HG02610 (cell line): ENCODE data around the gene PTRH2.
"Not testable (repeated sequence)": the region's sequence is repeated elsewhere in the genome, so short reads cannot be mapped to it uniquely, and the experiment has no call there.

Experiments used
- ATAC-seq: cut with Tn5 transposase; IDR thresholded peaks from one replicate; pipeline ENCODE4 v1.9.1; 2021; ENCODE audit warnings: mild to moderate bottlenecking, moderate library complexity; ENCODE audit not compliant: unreplicated experiment

PTRH2 gene

DNA sequence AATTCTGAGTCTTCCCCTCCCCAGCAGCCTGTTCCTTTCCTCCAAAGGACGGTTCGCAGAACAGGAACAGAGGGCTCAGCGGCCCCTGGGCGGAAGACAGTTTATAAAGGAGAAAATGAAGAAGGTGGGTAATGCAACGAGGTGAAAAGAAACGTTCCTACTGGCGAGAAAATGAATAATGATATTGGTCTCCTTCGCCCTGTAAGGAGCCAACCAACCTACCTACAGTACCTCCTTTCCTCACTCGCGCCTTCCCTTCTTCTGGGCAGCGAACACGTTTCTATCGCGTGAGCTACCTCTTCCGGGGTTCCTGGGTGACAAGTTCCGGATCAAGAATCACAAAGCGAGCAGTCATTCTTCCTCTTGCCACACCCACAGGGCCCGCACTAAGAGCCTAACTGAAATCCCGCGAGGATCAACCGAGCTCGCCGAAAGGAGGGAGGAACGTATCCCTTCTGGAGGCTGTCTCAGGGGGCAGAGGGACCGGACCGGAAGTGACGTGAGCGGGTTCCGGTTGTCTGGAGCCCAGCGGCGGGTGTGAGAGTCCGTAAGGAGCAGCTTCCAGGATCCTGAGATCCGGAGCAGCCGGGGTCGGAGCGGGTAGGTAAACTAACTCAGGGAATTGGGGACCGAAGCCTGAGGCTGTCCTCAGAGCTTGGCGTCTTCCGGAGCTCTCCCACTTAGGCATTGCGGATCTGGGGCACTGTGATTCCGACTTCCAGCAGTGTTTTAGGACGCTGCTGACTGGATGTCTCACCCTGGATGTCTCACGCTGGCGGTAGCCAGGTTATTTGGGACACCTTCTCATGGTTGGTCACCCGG is at the start of gene PTRH2, which contains the start of gene VMP1:
Gene PTRH2 (minus strand): TSS at position 282 of the 822 bp plus-strand sequence. CDS start 9,452 bp downstream, outside the sequence.
Gene VMP1 (plus strand): TSS at position 506 of the 822 bp plus-strand sequence. CDS start 23,793 bp downstream, outside the sequence.
- ATAC-seq, result peak; percentile 97

DNA sequence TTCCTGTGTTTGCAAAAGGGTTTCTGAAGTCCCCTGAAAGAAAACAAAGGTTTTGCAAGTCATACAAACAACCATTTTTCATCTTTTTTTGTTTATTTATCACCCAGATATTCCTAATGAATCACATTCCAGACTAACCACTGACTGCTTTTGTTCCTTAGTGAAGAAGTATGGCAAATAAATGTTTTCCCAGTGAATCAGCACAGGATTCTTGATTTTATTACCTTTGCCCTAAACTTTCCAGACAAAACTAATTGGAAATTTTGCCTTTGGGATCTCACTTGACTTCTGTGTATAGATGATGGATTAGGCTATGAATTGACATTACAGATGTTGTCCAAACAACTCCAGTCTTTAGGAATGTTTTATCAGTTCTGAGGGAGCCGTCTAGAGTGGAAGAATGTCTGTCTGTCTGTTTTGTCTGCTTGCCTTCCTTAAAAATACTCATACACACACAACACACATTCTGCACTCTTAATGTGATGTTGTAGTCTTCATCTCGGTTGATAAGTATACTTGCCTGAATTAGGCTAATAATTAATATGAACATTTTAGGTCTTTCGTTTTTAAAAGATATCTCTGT is 49.1 kb upstream of the PTRH2 start:
- ATAC-seq, result no peak

DNA sequence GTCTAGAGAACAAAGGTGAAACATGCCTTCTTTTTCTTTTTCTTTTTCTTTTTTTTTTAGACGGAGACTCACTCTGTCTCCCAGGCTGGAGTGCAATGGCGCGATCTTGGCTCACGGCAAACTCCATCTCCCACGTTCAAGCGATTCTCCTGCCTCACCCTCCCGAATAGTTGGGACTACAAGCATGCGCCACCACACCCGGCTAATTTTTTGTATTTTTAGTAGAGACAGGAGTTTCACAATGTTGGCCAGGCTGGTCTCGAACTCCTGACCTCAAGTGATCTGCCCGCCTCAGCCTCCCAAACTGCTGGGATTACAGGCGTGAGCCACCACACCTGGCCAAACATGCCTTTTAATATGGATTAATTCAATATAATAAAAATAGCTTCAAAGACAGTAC is 47.8 kb upstream of the PTRH2 start:
- ATAC-seq, result not testable (repeated sequence)

DNA sequence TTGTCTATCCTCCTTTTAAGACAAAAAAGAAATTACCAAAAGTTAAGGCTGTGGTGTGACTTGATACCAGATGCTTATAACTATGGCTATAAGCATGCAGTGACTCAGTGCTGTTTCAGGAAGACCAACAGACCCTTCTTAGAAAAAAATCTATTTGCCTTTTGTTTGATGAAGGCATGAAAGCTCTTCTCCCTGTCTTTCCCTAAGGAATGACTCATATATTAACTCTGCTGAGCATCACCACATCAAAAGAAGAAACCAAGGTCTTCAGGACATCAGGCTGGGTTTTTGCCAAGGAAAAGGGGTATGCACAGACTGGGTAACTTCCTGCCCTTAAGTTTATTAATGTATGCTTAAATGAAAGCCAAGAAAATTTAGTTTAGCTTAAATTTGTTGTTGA is 47.3 kb upstream of the PTRH2 start:
- ATAC-seq, result no peak

DNA sequence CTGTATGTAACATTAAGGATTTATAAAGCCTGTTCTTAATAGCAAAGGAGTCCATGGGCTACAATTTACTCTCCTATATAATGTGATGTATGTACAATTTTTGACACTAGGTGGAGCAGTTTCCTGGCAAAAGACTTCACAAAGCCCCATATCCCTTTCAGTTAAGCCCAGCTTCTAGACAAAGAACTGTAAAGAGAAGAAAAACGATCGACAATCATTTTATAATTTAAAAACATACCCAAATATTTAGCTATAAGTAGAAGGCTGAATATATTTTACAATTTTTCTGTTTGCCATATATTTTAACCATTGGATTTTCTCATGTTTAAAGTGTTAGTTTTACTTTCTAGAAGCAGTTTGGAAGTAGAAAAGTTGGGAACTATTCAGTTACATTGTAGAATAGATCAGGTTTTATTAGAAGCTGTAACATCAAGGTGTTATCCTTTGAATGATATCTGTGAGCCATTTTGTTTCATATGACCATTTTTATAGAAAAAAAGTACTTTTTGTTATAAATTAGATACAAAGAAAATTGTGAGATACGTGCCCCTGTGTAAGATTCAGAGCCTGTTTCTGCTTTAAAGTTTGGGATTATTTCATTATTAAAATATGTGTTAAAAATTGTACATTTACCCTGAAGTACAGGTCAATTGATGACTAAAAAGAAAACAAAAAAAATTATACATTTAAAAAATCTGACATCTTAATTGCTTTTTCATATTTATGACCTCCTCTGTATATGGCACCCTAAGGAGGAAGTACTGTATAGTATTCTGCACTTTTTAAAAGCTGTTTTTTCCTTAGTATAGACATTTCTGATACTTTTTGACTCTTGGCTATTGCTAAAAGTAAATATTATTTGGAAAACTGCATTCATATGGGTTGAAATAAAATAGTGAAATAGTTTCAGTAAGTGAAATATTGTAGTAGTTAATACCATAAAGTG is 46.6 kb upstream of the PTRH2 start:
- ATAC-seq, result peak; percentile 56

DNA sequence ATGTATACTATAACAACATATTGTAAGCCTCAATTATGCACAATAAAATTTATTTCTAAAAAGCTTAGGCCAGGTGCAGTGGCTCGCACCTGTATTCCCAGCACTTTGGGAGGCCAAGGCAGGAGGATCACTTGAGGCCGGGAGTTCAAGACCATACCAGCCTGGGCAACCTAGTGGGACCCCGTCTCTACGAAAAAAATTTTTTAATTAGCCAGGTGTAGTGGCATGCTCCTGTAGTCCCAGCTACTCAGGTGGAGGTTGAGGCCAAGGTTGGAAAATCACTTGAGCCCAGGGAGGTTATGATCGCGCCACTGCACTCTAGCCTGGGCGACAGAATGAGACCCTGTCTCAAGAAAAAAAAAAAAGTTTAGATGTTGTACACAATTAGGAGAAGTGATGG is 45.7 kb upstream of the PTRH2 start:
- no peak for ATAC-seq

DNA sequence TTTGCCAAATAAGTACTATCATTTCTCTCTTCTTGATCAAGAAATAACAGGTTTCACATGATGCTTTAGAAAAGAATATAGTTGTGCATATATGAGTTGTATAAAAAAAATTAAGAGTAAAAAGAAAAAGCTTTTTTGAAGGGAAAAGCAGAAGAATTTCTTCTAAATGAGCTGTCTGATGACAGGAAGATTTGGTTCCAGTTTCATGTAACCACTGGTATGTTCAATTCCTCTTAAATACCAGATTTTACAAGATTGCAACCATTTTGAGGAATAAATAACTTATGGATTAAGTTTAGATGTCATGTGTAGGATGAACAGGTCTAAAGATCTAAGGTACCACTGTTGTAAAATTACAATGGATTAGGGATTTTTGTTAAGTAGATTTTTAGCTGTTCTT is 45.2 kb upstream of the PTRH2 start:
- no peak for ATAC-seq

DNA sequence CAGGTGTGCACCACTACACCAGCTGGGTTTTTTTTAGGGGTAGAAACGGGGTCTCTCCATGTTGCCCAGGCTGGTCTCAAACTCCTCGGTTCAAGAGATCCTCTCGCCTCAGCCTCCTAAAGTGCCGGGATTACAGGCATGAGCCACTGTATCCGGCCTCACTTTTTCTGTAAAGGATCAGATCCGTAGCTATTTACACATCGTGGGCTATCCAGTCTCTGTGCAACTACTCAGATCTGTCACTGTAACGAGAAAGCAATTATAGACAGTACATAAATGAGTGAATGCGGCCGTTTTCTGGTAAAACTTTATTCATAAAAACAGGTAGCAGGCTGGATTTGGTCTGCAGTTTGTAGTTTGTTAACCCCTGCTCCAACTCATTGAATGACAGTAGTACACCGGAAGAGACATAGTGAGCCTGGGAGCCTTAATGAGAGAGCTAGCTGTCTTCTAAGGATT is 44.8 kb upstream of the PTRH2 start:
- ATAC-seq, result no peak

DNA sequence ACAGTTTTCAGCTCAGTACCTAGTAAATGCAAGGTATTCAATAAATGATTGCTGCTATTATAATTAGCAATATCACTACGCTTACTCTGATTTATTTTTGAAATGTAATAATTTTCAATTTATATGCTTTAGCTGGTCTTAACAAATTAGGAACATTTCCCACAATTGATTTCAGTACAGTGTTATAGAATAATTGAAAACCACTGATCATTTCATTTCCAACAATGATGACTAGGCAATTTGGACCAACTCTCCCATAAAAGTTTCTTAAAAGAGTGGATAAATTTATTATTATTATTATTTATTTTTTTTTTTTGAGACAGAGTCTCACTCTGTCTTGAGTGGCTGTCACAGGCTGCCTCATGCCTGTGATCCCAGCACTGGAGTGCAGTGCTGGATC is 41.4 kb upstream of the PTRH2 start:
- no peak for ATAC-seq

DNA sequence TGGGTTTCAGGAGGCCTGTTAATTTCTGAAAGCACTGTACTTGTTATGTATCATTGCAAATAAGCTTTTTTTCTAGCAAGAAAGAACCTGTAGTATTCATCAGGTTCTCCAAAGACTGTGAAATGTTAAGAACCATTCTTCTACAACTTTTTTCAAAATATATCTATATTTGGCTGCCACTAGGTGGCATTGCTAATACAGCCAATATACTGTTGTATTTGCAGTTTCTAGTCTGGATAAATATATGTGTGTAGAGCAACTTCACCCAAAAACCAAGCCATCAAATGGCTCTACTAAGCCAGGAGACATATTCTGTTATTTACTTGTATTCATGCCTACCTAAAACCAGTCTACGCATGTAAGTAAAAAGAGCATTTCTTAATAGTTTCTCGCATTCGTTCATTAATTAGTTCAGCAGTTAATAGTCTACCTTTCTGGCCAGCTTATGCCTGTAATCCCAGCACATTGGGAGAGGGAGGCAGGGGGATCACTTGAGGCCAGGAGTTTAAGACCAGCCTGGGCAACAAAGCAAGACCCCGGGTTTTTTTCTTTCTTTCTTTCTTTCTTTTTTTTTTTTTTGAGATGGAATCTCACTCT is 39.7 kb upstream of the PTRH2 start:
- no peak for ATAC-seq

DNA sequence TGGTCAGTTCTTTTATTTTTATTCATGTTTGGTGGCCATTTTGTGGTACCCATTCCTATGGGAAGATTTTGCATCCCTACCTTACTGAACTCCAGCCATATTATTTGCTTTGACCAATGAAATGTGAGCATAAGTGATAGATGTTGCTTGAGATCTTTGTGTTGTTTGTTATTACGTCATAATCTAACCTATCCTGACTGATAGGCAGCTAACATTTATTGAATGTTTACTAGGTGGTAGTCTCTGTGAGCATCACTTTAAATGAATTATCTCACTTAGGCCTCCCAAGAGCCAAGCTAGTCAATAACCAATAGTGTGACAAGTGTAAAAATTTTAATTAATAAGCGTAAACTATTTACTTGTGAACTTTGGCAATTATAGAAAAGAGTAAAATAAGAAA is 37.8 kb upstream of the PTRH2 start:
- no peak for ATAC-seq

DNA sequence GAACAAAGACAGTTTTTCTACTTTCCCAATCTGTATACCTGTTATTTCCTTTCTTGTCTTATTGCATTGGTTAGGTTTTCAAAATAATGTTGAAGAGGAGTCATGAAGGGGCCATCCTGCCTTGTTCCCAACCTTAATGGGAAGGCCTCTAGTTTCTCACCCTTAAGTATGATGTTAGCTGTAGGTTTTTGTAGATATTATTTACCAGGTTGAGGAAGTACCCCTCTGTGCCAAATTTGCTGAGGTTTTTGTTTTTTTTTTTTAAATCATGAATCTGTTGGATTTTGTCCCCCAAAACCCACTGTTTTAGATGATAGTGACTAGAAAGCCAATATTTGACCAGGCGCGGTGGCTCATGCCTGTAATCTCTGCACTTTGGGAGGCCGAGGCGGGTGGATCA is 36.6 kb upstream of the PTRH2 start:
- no peak for ATAC-seq

DNA sequence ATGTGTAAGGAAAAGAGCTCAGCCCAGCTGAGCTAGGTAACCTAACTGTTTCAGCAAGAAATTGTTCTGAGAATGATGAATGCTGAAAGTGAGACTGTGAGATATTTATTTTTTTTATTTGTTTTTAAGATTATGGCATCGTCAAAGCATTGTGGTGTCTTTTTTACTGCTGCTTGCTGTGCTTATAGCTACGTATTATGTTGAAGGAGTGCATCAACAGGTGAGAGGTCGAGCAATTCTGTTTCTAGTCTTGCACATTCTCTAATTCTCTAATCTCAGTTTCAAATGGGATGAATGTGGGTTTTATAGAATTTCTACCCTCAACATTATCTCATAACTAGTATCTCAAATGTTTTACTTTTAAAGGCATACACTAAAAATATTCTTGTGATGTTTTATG is 30.1 kb upstream of the PTRH2 start:
- no peak for ATAC-seq

DNA sequence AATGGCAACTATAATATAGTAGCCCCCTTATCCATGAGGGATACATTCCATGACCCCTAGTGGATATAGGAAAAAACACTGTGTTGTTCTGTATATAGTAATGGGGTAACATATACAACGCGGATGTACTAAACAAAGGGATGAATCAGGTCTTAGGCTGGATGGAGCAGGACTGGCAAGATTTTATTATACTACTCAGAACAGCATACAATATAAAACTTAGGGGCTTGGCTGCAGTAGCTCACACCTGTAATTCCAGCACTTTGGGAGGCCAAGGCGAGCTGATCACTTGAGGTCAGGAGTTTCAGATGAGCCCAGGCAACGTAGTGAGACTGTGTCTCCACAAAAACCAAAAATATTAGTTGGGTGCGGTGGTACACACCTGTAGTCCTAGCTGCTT is 27.0 kb upstream of the PTRH2 start:
- ATAC-seq, result no peak

DNA sequence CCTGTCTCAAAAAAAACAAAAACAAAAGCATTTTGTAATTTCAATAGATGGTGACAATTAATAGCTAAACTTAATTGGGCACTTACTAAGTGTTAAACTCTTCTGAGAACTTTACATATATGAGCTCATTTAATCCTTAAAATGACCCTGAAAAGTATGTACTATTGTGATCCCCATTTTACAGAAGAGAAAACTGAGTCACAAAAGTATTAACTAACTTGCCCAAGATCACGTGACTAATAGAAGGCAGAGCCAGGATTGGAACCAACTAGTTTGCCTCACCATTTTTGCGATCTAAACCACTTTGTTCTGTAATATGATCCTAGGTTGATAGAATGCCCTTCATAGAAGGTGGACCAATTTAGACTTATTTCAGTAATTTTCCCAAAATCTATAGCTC is 26.5 kb upstream of the PTRH2 start:
- ATAC-seq, result no peak

DNA sequence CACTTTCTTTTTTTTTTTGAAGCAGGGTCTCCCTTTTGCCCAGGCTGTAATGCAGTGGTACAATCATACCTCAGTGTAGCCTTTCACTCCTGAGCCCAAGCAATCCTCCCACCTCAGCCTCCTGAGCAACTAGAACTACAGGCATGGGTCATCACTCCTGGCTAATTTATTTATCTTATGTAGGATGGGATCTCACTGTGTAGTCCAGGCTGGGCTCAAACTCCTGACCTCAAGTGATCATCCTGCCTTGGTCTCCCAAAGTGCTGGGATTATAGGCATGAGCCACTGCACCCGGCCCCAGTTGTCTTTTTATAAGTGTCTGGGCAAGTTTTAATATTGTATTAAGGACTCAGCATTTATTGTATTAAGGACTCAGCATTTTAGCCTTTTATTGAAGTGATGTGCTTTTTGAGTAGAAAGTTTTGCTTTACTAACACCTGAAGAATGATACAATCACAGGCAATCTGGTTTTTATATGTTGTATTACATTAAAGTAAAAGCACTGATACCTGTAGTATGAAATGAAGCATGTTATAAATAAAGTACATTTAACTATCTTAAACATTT is 23.1 kb upstream of the PTRH2 start:
- no peak for ATAC-seq

DNA sequence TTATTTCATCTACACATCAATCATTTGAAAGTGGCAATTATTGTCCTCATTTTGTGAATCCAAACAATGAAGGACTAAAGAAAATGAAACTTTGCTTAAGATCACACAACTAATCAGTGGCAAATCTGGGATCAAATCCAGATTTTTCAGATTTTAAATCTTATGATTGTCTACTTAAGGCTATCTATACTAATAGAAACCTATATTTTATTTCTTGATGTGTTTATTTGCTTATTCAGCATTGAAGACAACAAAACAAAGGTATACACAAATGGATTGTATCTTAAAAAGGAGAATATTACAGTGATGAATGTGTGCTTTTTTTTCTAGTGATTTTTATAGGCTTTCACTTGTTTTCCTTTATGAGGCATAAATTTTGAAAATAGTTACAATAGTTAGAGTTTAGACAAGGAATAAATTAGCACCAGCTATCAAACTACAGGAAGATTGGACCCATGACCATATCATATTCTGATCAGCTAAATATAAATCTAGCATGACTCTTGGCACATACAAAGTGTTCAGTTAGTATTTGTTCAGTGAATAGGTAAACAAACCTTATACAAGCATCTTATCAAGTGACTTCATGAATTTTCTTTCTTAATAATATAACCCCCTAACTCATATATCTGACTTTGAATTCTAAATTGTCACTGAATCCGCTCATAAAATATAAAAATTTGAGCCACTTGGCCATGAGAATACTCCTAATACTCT is 20.7 kb upstream of the PTRH2 start:
- ATAC-seq, result no peak

DNA sequence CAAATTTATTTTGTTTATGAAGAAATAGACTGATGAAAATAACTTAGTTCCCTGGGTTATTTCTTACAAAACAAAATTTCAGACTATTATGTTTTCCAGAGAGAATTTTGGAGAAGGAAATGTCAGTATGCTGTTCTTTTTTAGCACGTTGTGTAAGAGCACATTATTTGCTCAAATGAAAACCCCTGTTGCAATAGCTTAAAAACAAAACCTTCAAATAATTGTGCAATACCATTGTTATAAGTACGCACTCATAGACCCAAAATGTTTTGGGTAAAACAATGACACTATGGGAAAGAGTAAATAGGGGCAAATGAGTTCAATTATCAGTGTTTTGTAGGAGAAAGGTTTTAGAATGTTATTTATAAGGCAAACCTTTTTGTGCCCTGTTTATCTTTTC is 18.5 kb upstream of the PTRH2 start:
- ATAC-seq, result no peak

DNA sequence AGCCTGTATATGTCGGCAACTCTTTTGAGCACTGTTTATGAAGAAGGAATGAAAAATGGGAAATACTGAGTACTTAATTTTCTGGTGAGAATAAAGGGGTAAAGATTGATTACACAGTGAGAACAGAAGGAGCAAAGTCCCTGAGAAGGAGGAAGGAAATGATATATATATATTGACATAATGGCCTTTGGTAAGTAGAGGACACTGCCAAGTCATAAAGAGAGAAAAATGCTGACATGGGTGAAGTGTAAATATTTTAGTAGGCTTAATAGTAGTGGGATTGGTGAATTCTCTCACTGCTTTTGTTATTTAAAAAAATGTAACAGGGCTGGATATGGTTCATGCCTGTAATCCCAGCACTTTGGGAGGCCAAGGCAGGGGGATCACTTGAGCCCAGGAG is 16.4 kb upstream of the PTRH2 start:
- ATAC-seq, result no peak

DNA sequence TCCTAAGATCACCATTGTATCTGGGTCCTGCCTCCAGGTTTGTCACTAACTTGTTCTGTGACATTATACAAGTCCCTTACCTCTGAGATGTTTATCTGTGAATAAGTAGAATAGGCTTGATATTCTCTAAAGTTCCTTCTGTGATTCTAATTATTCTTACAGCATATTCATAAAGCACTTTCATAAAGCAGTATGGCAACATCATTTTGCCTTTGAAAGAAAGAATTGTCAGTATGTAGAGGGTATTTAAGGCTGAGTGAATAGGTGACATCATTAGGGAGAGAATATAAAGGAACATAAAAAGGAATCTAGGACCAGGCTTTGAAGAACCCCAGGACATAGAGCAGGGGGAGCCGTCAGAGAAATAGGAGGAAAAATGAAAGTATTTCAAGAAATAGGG is 15.8 kb upstream of the PTRH2 start:
- no peak for ATAC-seq
